D721Med (cell line): ENCODE measurements around the gene MT1H.
"Not testable (repeated sequence)": the region's sequence is repeated elsewhere in the genome, so short reads cannot be mapped to it uniquely, and the experiment has no call there.

Source experiments
- DNase-seq: peaks from one replicate; pipeline ENCODE4 v3.0.0; 2011; ENCODE audit warnings: low spot score; ENCODE audit not compliant: insufficient read length
- FAIRE-seq: peaks from 2 replicates; lab custom pipeline; 2011; peaks lifted over from hg19 to GRCh38; lab: Jason Lieb, UNC
- CTCF ChIP-seq: IDR thresholded peaks from 2 replicates; pipeline ENCODE4 v1.5.1; 2012; ENCODE audit warnings: mild to moderate bottlenecking, control low read depth; ENCODE audit not compliant: insufficient read depth; ENCODE audit errors: missing control alignments

Gene MT1H

GRCh38 chr16:56657555-56658326 lies 11.9 kb upstream of the MT1H start, which contains the start of gene MT1F:
Gene MT1F, plus strand, starts transcription at chr16:56657959. Its CDS starts 100 bp downstream, at chr16:56658059.
- TF ChIP-seq CTCF: no peak
- FAIRE-seq (no peak), DNase-seq (peak; percentile 26)

- DNase-seq (no peak), FAIRE-seq (no peak)
- TF ChIP-seq CTCF: no peak
Observed at GRCh38 chr16:56658327-56658875, 11.2 kb upstream of the MT1H start.

GRCh38 chr16:56662357-56663354 lies 7.0 kb upstream of the MT1H start:
- no peak for TF ChIP-seq CTCF
- FAIRE-seq (no peak), DNase-seq (no peak)

GRCh38 chr16:56664506-56664905 lies 5.1 kb upstream of the MT1H start:
- FAIRE-seq (no peak), DNase-seq (no peak)
- TF ChIP-seq CTCF: no peak

GRCh38 chr16:56665286-56666261 lies 4.0 kb upstream of the MT1H start:
- not testable (repeated sequence) for FAIRE-seq, DNase-seq

- TF ChIP-seq CTCF: no peak
- no peak for FAIRE-seq
- DNase-seq: no peak
Observed at GRCh38 chr16:56667581-56668571, 1.7 kb upstream of the MT1H start, which contains the start of gene MT1G. Gene MT1G, minus strand, starts transcription at chr16:56668065. Its CDS starts 72 bp downstream, at chr16:56667993.
